DND-41 (cell line): ENCODE results near the gene OAS2.

ENCODE experiments used
- CTCF ChIP-seq: IDR thresholded peaks from 2 replicates; pipeline ENCODE4 v1.5.1; 2012; ENCODE audit warnings: borderline replicate concordance, low read length, moderate library complexity, mild to moderate bottlenecking; ENCODE audit not compliant: poor library complexity, severe bottlenecking; ENCODE audit errors: extremely low read depth
- EZH2 ChIP-seq: IDR thresholded peaks from 3 replicates; pipeline ENCODE4 v1.6.1; 2012; ENCODE audit warnings: borderline replicate concordance, low read depth, mild to moderate bottlenecking, moderate library complexity, low read length, inconsistent platforms; ENCODE audit not compliant: severe bottlenecking

DNA sequence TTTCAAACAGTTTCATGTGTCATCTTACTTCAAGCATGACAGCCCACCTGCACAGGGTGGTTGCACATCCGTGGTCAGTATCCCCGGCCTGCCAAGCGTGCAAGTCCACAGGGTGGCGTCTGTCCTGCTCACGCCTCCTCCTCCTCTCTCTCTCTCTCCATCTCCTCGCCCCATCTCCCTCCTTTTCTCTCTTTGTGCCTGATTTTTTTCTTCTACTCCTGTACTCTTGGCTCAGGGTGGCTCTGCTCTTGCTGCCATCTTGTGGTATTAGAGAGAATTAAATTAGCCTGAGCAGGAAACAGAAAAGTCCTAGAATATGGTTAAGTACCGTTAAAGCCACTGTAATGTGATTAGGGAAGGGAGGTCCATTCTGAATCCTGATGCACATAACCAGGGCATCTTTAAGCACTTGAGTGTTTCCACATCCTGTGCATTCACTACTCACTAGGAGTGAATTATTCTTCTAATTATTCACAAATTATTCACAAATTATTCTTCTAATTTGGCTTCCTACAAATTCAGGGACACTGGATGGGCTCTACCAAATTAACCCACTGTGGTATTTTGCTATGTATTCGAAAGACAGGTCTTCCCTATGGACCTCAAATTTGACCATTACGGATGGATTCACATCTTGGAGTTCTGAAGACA lies 52.7 kb downstream of the OAS2 start:
- TF ChIP-seq CTCF (peak; percentile 76), EZH2 (no peak)
